Cerebellar cortex (tissue), 1 donor: ENCODE measurements around the gene ERCC2.
"Not testable (repeated sequence)": the region's sequence is repeated elsewhere in the genome, so short reads cannot be mapped to it uniquely, and the experiment has no call there.

Source experiments
- DNase-seq: peaks from one replicate; pipeline ENCODE4 v3.0.0-alpha.2; 2015; ENCODE audit warnings: low spot score

The ERCC2 gene

DNA sequence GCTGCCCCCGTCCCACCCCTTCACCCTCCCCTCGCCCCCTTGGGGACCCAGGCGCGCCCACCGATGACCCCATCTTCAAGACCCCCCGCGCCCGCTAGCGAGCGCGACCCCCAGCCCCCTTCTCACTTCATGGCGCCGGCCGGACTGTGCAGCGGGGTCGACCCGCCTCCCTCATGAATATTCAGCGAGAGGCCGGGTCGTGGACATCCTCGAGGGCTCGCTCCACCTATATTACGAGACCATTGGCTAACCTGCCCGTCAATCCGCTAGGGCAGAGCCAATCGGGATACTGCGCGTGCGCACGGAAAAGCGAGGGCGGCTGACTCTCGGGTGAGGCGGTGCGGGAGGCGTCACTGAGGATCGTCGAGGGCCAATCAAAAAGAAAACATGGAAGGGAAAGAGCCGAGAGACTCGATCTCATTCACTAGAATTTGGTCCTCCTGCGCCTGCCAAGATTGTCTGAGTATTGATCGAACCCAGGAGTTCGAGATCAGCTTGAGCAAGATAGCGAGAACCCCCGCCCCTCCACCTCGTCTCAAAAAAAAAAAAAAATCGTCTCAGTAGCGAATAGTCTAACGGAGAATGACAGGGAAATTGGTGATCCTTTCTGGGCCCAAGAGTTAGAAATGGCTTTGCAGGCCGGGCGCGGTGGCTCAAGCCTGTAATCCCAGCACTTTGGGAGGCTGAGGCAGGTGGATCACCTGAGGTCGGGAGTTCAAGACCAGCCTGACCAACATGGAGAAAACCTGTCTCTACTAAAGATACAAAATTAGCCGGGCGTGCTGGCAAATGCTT, at the start of gene ERCC2:
Gene ERCC2 (minus strand): TSS at position 164 of the 795 bp plus-strand sequence. CDS start 33 bp downstream, at position 131.
- DNase-seq: peak; percentile 98

- DNase-seq: no peak
These were observed 49.5 kb upstream of the ERCC2 start for GRCh38 chr19:45419895-45420294.

DNA sequence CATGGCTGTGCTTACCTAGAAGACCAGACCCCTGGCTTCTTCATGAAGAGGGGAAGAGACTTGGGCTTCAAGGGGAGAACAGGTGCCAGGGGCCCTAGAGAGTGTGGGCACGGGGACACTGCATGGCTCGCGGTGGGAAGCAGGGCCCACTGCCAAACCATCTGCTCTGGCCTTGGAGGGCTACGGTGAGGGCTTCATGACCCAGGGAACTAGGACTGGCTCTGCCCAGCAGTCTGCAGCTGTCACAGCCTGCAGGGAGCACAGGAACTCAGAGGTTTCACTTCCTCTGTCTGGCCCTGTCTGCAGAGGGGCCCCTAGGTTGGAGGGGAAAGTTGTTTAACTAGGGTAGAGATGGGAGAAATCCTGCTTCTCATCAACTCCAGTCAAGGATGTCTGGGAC, 49.0 kb upstream of the ERCC2 start:
- no peak for DNase-seq

- no peak for DNase-seq
These were observed 48.4 kb upstream of the ERCC2 start for GRCh38 chr19:45418802-45419201.

- no peak for DNase-seq
These were observed 46.8 kb upstream of the ERCC2 start for GRCh38 chr19:45417151-45417550.

- DNase-seq: no peak
These were observed 44.1 kb upstream of the ERCC2 start for GRCh38 chr19:45414468-45414867.

DNA sequence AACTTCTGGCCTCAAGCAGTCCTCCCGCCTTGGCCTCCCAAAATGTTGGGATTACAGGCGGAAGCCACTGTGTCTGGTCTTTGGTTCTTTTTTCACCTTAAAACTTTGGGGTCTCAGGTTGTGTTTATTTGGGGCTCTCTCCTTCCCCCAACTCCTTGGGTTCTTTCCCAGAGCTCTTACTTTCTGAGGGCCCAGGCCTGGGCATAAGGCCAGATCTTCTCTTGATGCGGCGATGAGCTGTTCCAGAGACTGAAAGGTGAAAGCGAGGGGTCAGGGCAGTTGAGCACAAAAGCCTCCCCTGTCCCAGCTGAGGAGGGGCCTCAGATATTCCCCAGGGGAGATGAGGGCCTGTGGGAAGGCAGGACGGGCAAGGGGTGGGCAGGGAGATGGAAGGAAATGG, 43.1 kb upstream of the ERCC2 start:
- DNase-seq: no peak

- DNase-seq: not testable (repeated sequence)
These were observed 40.0 kb upstream of the ERCC2 start for GRCh38 chr19:45410330-45410729.

GRCh38 chr19:45409557-45409920, 39.2 kb upstream of the ERCC2 start:
- no peak for DNase-seq

- DNase-seq: no peak
These were observed 38.6 kb upstream of the ERCC2 start for GRCh38 chr19:45408830-45409556.

DNA sequence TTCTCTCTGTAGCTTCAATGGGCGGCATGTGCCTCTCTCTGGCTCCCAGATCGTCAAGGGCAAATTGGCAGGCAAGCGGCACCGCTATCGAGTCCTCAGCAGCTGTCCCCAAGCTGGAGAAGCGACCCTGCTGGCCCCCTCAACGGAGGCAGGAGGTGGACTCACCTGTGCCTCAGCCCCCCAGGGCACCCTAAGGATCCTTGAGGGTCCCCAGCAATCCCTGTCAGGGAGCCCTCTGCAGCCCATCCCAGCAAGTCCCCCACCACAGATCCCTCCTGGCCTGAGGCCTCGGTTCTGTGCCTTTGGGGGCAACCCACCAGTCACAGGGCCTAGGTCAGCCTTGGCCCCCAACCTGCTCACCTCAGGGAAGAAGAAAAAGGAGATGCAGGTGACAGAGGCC, 37.7 kb upstream of the ERCC2 start:
- DNase-seq: no peak

- not testable (repeated sequence) for DNase-seq
These were observed 37.2 kb upstream of the ERCC2 start for GRCh38 chr19:45407585-45407984.

DNA sequence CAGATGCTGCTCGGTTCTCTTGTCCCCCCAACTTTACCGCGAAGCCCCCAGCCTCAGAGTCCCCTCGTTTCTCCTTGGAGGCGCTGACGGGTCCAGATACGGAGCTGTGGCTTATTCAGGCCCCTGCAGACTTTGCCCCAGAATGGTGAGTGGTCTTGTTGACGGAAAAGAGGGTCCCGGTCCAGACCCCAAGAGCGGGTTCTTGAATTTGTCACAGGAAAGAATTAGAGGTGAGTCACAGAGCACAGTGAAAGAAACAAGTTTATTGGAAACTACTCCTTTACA, 36.7 kb upstream of the ERCC2 start:
- DNase-seq: no peak

DNA sequence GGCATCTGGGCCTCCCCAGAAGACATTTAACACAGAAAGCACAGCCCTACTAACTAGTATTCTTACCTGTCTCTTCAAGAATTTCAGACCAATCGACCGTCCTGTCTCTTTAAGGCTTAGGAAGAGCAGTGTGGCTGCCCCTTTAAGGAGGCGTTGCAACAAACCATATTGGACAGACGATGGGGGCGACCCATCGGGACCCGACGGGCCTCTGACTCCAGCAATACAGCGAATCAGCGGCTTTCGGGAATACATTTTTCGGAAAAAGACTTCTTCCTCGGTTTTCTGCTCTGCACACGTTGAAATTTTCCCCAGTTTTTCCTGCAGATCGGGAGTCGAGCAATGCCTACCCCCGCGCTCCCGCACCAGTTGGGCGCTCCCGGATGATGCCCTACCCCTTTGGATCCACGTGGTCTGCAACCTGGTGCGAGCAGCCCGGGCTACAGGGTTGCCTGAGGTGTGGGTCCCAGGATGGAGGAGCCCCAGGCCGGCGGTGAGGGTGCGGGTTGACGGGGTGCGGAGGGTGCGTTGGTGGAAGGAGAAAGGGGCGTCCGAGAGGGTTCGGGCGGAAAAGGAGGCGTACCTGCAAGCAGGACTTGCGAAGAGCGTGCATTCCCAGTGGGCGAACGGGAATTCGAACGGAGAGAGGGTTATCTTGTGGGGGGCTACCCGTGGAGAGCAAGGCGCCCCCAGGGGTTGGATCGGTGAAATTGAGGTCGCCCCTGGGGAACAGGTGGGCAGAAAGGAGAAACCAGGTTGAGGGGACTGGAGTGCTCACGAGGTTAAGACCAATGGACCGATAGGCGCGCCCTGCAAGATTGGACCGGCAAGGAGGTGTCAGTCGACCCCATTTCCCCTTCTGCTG, 36.1 kb upstream of the ERCC2 start, which contains the start of gene POLR1G:
Gene POLR1G (plus strand): TSS at position 419 of the 865 bp plus-strand sequence. CDS start 53 bp downstream, at position 472.
- DNase-seq: peak; percentile 95

DNA sequence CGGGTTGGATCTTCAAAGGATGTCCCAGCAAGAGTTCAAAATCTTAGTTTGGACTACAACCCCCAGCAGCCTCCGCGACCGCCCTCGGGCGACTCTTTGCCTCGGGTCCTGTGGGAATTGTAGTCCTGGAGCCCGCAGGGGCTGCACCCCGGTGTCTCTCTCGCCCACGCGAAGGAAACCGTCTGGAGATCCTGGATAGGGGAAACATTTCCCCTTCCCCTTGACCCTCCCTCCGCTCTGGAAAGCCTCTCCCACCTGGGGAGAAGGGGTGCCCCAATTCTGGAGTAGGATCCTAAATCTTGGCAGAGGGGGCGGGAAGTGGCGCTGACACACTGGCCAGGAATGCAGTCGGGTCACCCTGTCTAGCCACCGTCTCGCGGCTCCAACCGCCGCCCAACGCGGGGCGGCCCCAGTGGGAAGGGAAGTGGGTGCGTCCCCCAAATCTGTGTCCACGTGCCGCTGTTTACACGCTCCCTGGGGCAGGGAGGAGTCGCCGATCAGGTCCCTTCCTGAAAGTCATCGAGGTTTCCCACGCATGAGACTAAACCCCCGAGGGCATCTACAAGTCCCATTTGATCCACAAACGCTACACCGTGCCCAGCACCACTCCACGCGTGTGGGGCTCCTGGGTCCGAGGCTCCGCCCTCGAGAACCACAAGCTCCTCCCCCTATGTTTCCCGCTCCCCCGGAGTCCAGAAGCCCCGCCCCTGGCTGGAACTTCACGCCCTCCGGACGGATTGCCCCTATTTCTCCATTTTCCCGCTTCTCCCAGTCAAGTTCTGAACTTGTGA, 35.3 kb upstream of the ERCC2 start:
- peak; percentile 92 for DNase-seq

GRCh38 chr19:45404557-45405434, 34.4 kb upstream of the ERCC2 start, which contains the start of gene PPP1R13L:
Gene PPP1R13L (minus strand): TSS chr19:45405069. CDS start chr19:45398318, 6,751 bp downstream.
- DNase-seq: peak; percentile 77

- DNase-seq: peak; percentile 67
These were observed 33.6 kb upstream of the ERCC2 start for GRCh38 chr19:45403781-45404556.

GRCh38 chr19:45403272-45403671, 32.9 kb upstream of the ERCC2 start:
- DNase-seq: no peak

DNA sequence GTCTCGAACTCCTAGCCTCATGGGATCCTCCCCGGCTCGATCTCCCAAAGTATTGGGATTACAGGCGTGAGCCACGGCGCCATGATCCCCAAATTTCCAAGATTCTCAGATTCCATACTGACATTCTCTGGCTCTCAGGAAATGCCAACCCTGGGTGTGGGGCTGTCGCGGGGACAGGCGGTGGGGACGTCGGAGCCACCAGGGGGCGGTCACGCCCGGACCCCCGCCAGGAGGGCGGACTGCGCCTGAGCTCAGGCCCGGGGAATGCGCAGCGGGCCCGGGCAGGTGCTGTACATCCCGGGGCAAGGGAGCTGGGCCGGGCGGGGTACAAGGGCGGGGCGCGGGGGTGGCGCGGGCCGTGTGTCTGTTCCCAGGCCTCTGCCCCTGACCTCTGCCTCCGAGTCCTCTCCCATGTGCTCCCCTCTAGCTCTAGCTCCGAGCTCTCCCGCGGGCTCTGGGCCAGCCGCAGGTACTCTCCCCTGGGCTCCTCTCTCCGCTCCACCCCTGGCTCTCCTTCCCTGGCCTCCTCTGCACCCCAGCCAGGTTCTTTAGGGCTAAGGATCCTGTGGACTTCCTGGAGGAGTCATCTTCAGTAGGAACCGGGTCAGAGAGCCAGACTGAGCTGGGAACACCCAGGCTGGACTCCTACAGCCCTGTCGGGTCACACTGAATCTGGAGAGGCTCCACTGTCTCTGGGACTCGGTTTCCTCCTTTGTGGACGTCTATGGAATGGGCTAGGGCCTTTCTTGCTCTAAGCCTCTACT, 32.1 kb upstream of the ERCC2 start:
- DNase-seq: no peak
